OCI-LY7 (cell line): ENCODE measurements around the gene ACER2. TPM values are rescaled to one million over a fixed set of nuclear protein-coding genes. Genes with fewer than 3 reads are reported as not detected.
"Not testable (repeated sequence)": the region's sequence is repeated elsewhere in the genome, so short reads cannot be mapped to it uniquely, and the experiment has no call there.

Source experiments
- BruUV-seq: library from RNA; stranded (reverse); fragments of 400-500 nt; replicated peaks from 2 replicates; lab custom pipeline; 2021; lab: Mats Ljungman, UMichigan
- CTCF ChIA-PET: fragments of 300-600 bp; sonication (Branson Sonifier 250); formaldehyde crosslinking; loops from one replicate; lab custom pipeline; 2022; ENCODE audit warnings: antibody characterized with exemption; ENCODE audit not compliant: unreplicated experiment; lab: Charles Lee
- POLR2A ChIA-PET: fragments of 300-600 bp; sonication (Branson Sonifier 250); formaldehyde crosslinking; loops from one replicate; lab custom pipeline; 2022; ENCODE audit warnings: antibody characterized with exemption; lab: Charles Lee
- DNase-seq: peaks from one replicate; pipeline ENCODE4 v3.0.0-alpha.2; 2015; ENCODE audit warnings: low spot score
- H2AFZ ChIP-seq: fragments of 200-600 bp; sonication (generic), shearing (Covaris generic); 2 replicates; pipeline ENCODE4 v1.6.1; 2014; ENCODE audit warnings: mild to moderate bottlenecking, antibody characterized with exemption, low read length, moderate library complexity
- H3K27ac ChIP-seq: fragments of 200-600 bp; sonication (generic); 2 replicates; pipeline ENCODE4 v1.5.1; 2014; ENCODE audit warnings: mixed run types, low read depth, mild to moderate bottlenecking, moderate library complexity, low read length, inconsistent platforms; ENCODE audit not compliant: poor library complexity, severe bottlenecking
- H3K36me3 ChIP-seq: fragments of 200-600 bp; sonication (generic); 2 replicates; pipeline ENCODE4 v1.6.1; 2014; ENCODE audit warnings: mild to moderate bottlenecking, antibody characterized with exemption, low read length, moderate library complexity, mixed read lengths; ENCODE audit not compliant: insufficient read depth
- H3K4me1 ChIP-seq: fragments of 200-600 bp; sonication (generic); 2 replicates; pipeline ENCODE4 v1.5.1; 2014; ENCODE audit warnings: mild to moderate bottlenecking, low read length; ENCODE audit not compliant: insufficient read depth, poor library complexity, severe bottlenecking
- H3K4me2 ChIP-seq: fragments of 200-600 bp; sonication (generic); 2 replicates; pipeline ENCODE4 v1.6.1; 2014; ENCODE audit warnings: mild to moderate bottlenecking, low read length
- H3K4me3 ChIP-seq: fragments of 200-600 bp; sonication (generic); 2 replicates; pipeline ENCODE4 v1.5.1; 2014; ENCODE audit warnings: mild to moderate bottlenecking, low read depth, low read length; ENCODE audit not compliant: poor library complexity, severe bottlenecking
- H3K79me2 ChIP-seq: fragments of 200-600 bp; sonication (generic); 2 replicates; pipeline ENCODE4 v1.6.1; 2016; ENCODE audit warnings: low read depth, mild to moderate bottlenecking, low read length, moderate library complexity, mixed read lengths; ENCODE audit not compliant: insufficient read depth
- H3K9me2 ChIP-seq: fragments of 200-600 bp; sonication (generic); 2 replicates; pipeline ENCODE4 v1.6.1; 2016; ENCODE audit warnings: mild to moderate bottlenecking, low read length, mixed read lengths; ENCODE audit not compliant: insufficient read depth
- H3K9me3 ChIP-seq: fragments of 200-600 bp; sonication (generic); 2 replicates; pipeline ENCODE4 v1.6.1; 2014; ENCODE audit warnings: mild to moderate bottlenecking, mixed run types, low read length, mixed read lengths
- H4K20me1 ChIP-seq: fragments of 200-600 bp; sonication (generic); 2 replicates; pipeline ENCODE4 v1.6.1; 2014; ENCODE audit warnings: mild to moderate bottlenecking, antibody characterized with exemption, low read length, moderate library complexity, mixed read lengths; ENCODE audit not compliant: insufficient read depth
- CTCF ChIP-seq: fragments of 200-600 bp; sonication (generic); conservative IDR thresholded peaks from 2 replicates; pipeline ENCODE4 v1.5.1; 2014; ENCODE audit warnings: mild to moderate bottlenecking, antibody characterized with exemption, low read length, moderate library complexity, mixed read lengths
- EZH2phosphoT487 ChIP-seq: fragments of 200-600 bp; sonication (generic); IDR thresholded peaks from 2 replicates; pipeline ENCODE4 v1.6.1; 2018; ENCODE audit warnings: low read depth, borderline replicate concordance, mild to moderate bottlenecking, mixed run types, antibody characterized with exemption, low read length, moderate library complexity, mixed read lengths
- intact Hi-C: fragments of 100-400 bp; cut with micrococcal nuclease; formaldehyde crosslinking; loops from one replicate; pipeline ENCODE4 v1.10.0; 2022; ENCODE audit not compliant: unreplicated experiment
- total RNA-seq, 2 experiments: library from RNA; depleted of rRNA in 1 of 2; stranded (reverse); fragments of >200 nt in 1 of 2; shearing (Covaris generic) in 1 of 2; gene quantifications; 2 replicates each; pipeline ENCODE4 v1.2.3, GENCODE V29; 2014 to 2022

ACER2 gene
- total RNA-seq, 2 experiments from 2014 or later: 1.4 to 1.8 TPM

- Histone ChIP-seq H3K4me1 (peaks cover 10% of the 10 kb centered on the region), H3K27ac (no peak overlapping the region), H3K4me3 (no peak overlapping the region), H3K36me3 (no peaks in the 10 kb centered on the region), H3K9me2 (no peaks in the 10 kb centered on the region), H4K20me1 (no peaks in the 10 kb centered on the region), H3K9me3 (no peaks in the 10 kb centered on the region), H2AFZ (no peak overlapping the region), H3K79me2 (no peaks in the 10 kb centered on the region), H3K4me2 (no peak overlapping the region)
- no peak for DNase-seq
- POLR2A ChIA-PET: interaction anchor here (0.6 kb wide), 1 partner anchor 11 kb away, joined by 3 read pairs; no protein-coding TSS in a partner anchor
- no TSS peak for BruUV-seq
- intact Hi-C loops: no loop called here
- no peak for TF ChIP-seq EZH2phosphoT487
- no peak for TF ChIP-seq CTCF
- CTCF ChIA-PET: no interaction called here
These were observed 2.5 kb downstream of the ACER2 start for GRCh38 chr9:19411316-19411715.

- intact Hi-C loops, H3K27ac ChIP-seq, DNase-seq, H3K4me3 ChIP-seq, H3K9me3 ChIP-seq, H3K79me2 ChIP-seq, H3K9me2 ChIP-seq, H2AFZ ChIP-seq, CTCF ChIA-PET, H3K4me1 ChIP-seq, H3K4me2 ChIP-seq, H3K36me3 ChIP-seq, BruUV-seq, H4K20me1 ChIP-seq: not testable (repeated sequence)
- POLR2A ChIA-PET: interaction anchor here (0.6 to 1.4 kb wide), 2 partner anchors 10 to 19 kb away, joined by 6 to 12 read pairs; no protein-coding TSS in a partner anchor
These were observed 4.6 kb downstream of the ACER2 start for GRCh38 chr9:19413456-19413855.

DNA sequence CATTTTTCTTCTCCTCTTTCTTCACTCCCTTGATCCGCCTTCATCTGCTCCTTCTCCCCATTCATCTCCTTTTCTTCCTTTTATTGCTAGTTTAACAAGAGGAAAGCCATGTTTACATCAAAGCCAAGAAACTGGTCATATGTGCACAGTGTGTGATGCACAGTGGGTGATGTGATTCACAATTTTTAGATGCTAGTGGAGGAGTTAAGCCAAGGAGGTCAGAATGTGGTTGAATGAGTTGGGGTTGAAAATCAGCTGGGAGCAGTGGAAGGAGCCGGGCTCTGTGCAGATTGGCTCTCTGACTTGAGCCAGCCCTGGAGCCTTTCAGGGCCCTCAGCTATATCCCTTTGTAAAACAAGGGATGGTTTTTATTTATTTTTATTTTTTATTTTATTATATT lies 7.3 kb downstream of the ACER2 start:
- intact Hi-C loops: no loop called here
- H2AFZ ChIP-seq: no peak overlapping the region
- ChIA-PET POLR2A (interaction anchor here (0.6 to 0.7 kb wide), 3 partner anchors 387 to 1856 kb away, joined by 3 read pairs; no protein-coding TSS in a partner anchor), CTCF (no interaction called here)
- no peaks in the 10 kb centered on the region for H3K4me1 ChIP-seq
- TF ChIP-seq EZH2phosphoT487 (no peak), CTCF (no peak)
- no peak for DNase-seq
- H3K79me2 ChIP-seq: no peaks in the 10 kb centered on the region
- no peak overlapping the region for H3K4me2 ChIP-seq
- no peaks in the 10 kb centered on the region for H3K9me2 ChIP-seq
- no peak overlapping the region for H3K27ac ChIP-seq
- no peak overlapping the region for H3K4me3 ChIP-seq
- BruUV-seq: no TSS peak
- no peaks in the 10 kb centered on the region for H4K20me1 ChIP-seq
- no peaks in the 10 kb centered on the region for H3K9me3 ChIP-seq
- H3K36me3 ChIP-seq: no peaks in the 10 kb centered on the region
